GM21360 (cell line): ENCODE data around the gene FOXRED2.
A peak's percentile ranks its signal among the peaks of the same experiment; 100 is the strongest.
"Not testable (repeated sequence)": the region's sequence is repeated elsewhere in the genome, so short reads cannot be mapped to it uniquely, and the experiment has no call there.

Experiments
- ATAC-seq: cut with Tn5 transposase; IDR thresholded peaks from one replicate; pipeline ENCODE4 v1.9.1; 2021; ENCODE audit warnings: mild to moderate bottlenecking, moderate library complexity; ENCODE audit not compliant: unreplicated experiment

FOXRED2 gene

DNA sequence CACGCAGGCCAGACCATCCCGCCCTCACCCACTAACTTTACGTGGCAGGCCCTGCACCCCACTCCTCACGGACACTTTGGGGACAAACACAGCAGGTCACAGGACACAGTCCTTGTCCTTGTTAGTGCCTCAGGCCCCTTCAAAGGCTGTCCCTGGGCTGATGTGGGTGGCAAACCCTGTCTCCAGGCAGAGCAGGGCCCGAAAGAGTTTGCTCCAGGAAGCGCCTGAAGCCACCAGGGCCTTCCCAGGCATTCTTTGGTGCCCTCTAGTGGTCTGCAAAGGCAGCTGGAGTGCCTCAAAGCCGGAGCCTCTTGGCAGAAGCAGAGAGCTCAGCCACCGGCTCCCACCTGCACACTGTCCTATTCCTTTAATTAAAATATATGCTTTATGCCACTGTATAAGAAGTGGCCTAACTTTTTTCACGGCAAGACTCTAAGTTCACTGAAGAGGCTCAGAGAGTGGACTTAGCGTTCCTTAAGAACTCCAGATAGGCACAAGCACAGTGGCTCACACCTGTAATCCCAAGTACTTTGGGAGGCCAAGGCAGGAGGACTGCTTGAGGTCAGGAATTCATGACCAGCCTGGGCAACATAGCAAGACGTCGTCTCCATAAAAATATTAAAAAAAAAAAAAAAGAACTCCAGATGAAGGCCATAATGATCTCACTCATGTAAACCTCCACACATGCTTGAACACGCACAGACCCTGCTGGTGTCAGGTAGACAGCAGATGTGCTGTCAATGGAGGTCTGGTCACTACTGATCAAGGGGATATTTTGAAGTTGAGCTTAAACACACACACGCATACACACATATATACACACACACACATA lies 36.5 kb downstream of the FOXRED2 start:
- no peak for ATAC-seq

GRCh38 chr22:36469094-36469710 lies 37.6 kb downstream of the FOXRED2 start:
- ATAC-seq = no peak

DNA sequence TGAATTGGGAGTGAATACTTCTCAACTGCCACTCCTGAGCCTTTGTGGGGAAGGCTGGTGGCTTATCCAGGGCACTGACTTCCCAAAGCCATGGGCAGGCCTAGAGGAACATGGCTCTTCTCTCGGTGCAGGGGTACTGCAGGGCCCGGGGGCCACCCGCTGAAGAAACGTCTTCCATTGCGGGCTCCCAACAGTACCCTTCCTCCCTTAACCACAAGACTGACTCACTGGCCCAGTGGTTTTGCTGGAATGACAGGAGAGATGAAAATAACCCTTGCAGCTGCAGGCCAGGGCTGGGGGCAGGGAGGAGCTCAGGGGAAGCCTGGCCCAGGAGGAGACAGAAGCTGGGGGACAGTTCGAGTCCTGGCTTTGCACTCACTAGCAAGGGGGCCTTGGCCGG lies 38.9 kb downstream of the FOXRED2 start:
- no peak for ATAC-seq

GRCh38 chr22:36467042-36467810 lies 39.6 kb downstream of the FOXRED2 start:
- no peak for ATAC-seq

- ATAC-seq = no peak
Observed at GRCh38 chr22:36466258-36466657, 40.6 kb downstream of the FOXRED2 start.

- no peak for ATAC-seq
Observed at GRCh38 chr22:36465232-36466021, 41.4 kb downstream of the FOXRED2 start.

DNA sequence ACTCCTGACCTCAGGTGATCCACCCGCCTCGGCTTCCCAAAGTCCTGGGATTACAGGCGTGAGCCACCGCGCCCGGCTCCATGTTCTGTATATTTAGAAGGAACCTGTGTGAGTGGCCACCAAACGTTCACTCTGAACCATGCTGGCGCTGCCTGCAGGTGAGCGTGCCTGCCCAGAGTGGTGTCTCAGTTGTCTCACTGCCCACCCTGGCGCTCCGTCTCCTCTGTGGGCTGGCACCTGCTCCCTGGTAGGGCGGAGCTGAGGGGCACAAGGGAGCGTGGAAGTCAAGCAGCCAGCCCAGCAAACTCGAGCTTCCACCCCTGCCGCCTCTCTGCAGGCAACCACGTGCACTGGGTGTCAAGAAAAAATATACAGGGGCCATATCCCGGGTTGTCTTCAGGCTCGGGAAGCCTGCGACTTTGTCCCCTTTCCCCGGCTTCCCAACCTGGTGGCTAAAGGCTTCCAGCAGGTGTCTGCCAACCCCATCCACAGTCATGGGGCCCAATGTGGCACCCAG lies 42.1 kb downstream of the FOXRED2 start:
- no peak for ATAC-seq

DNA sequence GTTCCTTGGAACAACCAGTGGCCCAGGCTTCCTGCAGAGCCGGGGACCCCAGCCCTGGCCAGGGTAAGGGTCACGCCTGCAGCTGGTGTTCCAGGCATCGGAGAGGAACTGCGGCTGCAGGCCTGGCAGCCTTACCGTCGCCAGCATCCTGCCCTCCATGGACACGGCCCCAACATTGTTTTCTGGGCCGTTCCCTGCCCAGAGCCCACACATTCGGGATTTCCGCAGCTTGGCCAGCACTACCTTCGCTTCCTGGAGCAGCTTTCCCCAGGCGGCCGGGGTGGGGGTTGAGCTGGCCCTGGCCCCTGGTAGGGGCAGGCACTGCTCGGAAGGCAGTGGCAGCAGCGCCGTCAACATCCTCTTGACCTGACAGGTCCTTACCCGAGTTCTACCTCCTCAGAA lies 43.1 kb downstream of the FOXRED2 start:
- no peak for ATAC-seq

DNA sequence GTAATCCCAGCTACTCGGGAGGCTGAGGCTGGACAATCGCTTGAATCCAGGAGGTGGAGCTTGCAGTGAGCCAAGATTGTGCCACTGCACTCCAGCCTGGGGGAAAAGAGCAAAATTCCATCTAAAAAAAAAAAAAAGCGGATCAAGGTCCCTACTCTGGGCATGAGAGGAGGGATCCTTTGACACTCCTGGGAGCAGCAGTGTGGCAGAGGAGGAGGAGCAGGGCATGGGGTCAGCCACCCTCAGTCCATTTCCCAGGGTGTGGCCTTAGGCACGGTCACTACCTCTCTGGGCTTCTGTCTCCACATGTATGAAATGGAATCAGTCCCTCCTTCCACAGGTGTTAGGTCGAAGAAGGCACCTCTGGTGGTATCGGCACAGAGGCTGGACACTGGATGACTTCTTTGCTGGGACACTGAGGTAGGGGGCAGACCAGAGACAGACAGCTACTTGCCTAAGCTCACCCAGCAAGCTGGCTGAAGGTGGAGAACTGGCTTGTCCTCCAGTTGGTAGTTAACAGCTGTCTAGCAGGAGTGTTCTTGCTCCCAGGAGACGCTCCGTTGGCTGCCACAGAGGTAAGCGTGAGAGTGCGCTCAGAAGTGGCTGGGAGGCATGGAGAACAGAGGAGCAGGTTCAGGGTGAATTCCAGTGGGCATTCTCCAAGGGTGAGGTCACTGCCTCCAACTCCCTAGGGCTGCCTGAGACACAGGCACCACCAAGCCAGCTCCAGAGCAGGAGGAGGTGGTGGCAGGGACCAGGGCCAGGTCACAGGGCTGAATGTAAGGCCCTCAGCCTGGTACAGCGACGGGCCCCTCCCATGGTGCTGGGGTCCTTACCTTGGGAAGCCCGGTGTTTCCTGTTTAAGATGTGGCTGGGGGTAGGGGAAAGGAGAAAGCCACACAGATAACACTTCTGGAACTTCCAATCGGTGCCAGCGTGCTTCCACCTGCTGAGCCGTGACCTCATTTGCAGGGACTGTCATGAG lies 44.9 kb downstream of the FOXRED2 start:
- no peak for ATAC-seq

DNA sequence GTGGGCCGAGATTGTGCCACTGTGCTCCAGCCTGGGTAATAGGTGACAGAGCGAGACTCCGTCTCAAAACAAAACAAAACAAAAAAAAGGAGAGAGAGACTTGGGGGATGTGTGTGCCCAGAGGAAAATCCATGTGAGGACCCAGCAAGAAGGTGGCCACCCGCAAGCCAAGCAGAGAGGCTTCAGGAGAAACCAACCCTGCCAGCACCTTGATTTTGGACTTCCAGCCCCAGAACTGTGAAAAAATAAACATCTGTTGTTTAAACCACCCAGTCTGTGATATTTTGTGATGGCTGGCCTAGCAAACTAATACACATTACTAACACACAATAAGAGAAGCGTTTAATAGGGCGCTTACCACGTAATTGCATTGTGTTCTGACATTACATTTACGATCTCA lies 46.6 kb downstream of the FOXRED2 start:
- ATAC-seq = no peak

- ATAC-seq = no peak
Observed at GRCh38 chr22:36457688-36458450, 49.0 kb downstream of the FOXRED2 start.

DNA sequence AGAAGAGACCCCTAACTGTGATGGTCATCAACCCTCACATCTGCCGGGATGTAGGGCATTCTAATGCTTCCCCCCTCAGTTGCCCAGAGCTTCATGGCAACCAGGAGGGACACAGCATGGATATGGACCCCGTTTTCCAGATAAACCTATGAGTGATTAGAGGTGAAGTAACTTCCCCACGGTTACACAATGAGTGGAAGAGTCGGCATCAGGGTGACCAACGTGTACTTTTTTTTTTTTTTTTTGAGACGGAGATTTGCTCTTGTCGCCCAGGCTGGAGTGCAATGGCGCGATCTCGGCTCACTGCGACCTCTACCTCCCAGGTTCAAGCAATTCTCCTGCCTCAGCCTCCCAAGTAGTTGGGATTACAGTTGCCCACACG lies 50.4 kb downstream of the FOXRED2 start:
- no peak for ATAC-seq

GRCh38 chr22:36455571-36456463 lies 51.0 kb downstream of the FOXRED2 start:
- ATAC-seq = no peak

DNA sequence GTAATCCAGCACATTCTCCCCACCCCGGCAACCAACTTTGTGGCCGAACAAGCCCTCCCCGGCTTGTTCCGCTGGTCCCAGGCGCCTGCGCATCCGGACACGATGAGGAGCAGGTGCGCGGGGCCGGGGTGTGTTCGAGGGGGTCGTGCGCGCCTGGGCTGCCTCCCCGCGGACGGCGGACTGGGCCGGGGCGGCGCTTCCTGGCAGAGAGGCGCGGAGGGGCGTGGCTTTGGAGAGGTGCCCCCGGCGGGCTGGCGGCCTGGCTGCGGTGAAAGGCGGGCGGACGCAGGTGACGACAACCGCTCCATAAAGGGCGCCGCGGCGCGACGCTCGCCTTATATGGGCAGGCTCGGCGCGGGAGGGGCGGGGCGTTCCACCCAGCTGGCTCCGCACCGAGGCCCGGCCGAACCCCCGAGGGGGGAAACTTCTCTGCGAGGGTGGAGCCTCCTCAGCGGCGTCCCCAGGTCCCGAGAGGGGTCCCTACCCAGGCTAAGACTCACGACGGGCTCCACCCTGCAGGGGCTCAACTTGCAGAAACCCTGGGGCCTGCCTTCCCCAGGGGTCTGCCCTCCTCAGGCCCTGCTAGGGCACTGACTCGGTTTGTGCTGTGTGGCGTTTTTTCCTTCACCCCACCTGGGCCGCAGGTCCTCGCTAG lies 51.8 kb downstream of the FOXRED2 start:
- ATAC-seq = peak; percentile 50

DNA sequence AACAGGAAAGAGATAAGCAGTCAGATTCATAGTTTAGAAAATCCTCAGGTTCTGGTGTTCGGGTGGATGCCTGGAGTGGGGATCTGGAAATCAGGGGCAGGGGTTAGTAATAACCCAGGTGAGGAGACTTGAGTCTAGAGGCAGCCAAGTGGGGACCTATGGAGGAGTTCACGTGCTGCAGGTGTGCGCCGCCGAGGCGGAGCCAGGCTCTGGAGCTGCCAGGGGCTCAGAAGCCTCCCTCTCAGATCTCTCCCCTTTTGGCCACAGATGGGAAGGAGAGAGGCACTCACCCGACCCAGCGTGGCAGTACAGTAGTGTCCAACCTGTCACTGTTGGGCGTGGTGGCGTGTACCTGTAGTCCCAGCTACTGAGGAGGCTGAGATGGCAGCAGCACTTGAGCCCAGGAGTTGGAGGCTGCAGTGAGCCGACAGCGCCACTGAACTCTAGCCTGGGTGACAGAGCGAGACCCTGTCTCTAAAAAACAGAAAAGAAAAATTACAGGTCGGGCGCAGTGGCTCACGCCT lies 52.9 kb downstream of the FOXRED2 start:
- no peak for ATAC-seq

- not testable (repeated sequence) for ATAC-seq
Observed at GRCh38 chr22:36452978-36453607, 53.7 kb downstream of the FOXRED2 start.
